ENCODE results near the gene TBC1D13. TPM values are rescaled to one million over a fixed set of nuclear protein-coding genes. Genes with fewer than 3 reads are reported as not detected.

The TBC1D13 gene
- total RNA-seq, 1 experiment from 2014 or later = 10.5 TPM

- in situ Hi-C loops (cut with HindIII; ENCODE audit: low pct_unique_long_range_greater_than_20kb, low sequenced_read_pairs) = no loop called here
- DNase-seq (ENCODE audit: low read depth, low spot score) = no peak
These were observed 23.8 kb downstream of the TBC1D13 start for GRCh38 chr9:128810873-128811272.

- in situ Hi-C loops (cut with HindIII; ENCODE audit: low pct_unique_long_range_greater_than_20kb, low sequenced_read_pairs) = no loop called here
- DNase-seq (ENCODE audit: low read depth, low spot score) = peak; percentile 97
These were observed 31.2 kb downstream of the TBC1D13 start, which contains the start of gene ENDOG for GRCh38 chr9:128818099-128818838. Gene ENDOG, plus strand, starts transcription at chr9:128818500. Its CDS starts 185 bp downstream, at chr9:128818685.

GRCh38 chr9:128818839-128819715 lies 32.0 kb downstream of the TBC1D13 start:
- DNase-seq (ENCODE audit: low read depth, low spot score) = no peak

GRCh38 chr9:128819716-128820664 lies 32.9 kb downstream of the TBC1D13 start:
- in situ Hi-C loops (cut with HindIII; ENCODE audit: low pct_unique_long_range_greater_than_20kb, low sequenced_read_pairs) = no loop called here
- DNase-seq (ENCODE audit: low read depth, low spot score) = no peak

More at GRCh38 chr9:128818839-128819715, 32.0 kb downstream of the TBC1D13 start:
- in situ Hi-C loops (cut with HindIII; ENCODE audit: low pct_unique_long_range_greater_than_20kb, low sequenced_read_pairs) = no loop called here

- no peak for DNase-seq (ENCODE audit: low read depth, low spot score)
- in situ Hi-C loops (cut with HindIII; ENCODE audit: low pct_unique_long_range_greater_than_20kb, low sequenced_read_pairs) = no loop called here
These were observed 33.9 kb downstream of the TBC1D13 start for GRCh38 chr9:128820665-128821583.

- in situ Hi-C loops (cut with HindIII; ENCODE audit: low pct_unique_long_range_greater_than_20kb, low sequenced_read_pairs) = no loop called here
- no peak for DNase-seq (ENCODE audit: low read depth, low spot score)
These were observed 34.7 kb downstream of the TBC1D13 start for GRCh38 chr9:128821584-128822406.

GRCh38 chr9:128822407-128823042 lies 35.5 kb downstream of the TBC1D13 start:
- DNase-seq (ENCODE audit: low read depth, low spot score) = no peak
- in situ Hi-C loops (cut with HindIII; ENCODE audit: low pct_unique_long_range_greater_than_20kb, low sequenced_read_pairs) = no loop called here

DNA sequence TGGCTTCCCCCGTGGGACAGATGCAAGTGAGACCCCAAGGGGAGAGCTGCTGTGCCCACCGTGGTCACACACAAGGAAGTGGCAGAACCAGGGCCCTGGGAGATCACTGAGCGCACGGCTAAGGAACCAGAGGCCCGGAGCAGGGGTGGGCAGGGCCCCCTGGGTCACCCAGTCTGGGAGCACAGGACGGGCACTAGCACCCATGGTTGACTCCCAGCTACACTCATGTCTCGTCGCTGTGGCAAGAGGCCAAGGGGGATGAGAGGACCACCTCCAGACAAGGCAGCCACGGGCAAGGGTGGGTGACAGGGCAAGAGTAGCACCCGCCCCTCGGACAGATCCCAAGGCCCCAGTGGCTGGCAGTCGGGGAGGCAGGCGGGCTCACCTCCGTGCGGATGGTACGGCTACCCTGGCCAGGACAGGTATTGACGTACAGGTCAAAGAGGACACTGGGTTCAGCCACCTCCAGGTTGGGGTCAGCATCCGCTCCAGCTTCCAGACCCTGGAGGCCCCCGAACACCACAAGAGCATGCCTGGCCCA lies 36.4 kb downstream of the TBC1D13 start:
- DNase-seq (ENCODE audit: low read depth, low spot score) = no peak

DNA sequence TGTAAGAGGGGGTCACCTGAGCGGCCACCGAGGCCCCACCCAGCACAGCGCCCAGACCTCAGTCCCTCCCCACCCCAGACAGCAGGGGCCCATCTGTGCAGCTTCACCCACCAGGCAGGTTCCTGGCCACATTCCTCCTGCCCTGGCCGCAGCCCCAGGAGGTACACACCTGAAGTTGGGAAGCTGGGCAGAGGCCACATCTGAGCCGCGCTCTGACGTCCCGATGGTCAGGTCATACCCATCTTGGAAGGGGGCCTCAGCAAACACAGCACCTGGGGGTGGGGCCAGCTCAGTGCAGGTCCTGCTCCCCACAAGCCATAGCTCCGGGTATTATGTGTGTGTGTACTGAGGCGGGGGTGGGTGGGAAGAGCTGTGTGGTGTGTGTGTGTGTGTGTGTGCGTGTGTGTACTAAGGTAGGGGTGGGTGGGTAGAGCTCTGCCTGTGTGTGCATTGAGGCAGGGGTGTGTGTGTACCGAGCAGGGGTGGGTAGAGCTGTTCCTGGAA lies 36.9 kb downstream of the TBC1D13 start:
- in situ Hi-C loops (cut with HindIII; ENCODE audit: low pct_unique_long_range_greater_than_20kb, low sequenced_read_pairs) = no loop called here
- DNase-seq (ENCODE audit: low read depth, low spot score) = no peak

More for the DNA sequence above, 36.4 kb downstream of the TBC1D13 start:
- in situ Hi-C loops (cut with HindIII; ENCODE audit: low pct_unique_long_range_greater_than_20kb, low sequenced_read_pairs) = no loop called here

DNA sequence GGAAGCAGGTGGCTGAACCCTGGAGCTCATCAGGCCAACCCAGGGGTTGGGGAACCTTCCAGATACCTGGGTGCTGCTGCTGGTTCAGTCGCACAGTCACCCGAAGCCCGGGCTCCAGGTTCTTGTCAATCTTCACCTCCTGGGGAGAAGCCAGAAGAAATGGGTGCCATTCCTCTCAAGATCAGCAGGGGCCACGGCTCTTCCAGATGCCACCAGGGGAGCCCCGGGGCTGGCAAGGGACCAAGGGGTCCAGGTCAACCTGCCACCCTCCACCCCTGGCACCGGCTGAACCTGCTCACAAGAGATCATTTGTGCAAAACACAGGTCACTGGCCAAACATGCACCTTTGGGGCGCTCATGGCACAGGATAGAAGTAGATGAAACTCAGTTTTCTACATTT lies 37.9 kb downstream of the TBC1D13 start:
- no peak for DNase-seq (ENCODE audit: low read depth, low spot score)
- in situ Hi-C loops (cut with HindIII; ENCODE audit: low pct_unique_long_range_greater_than_20kb, low sequenced_read_pairs) = no loop called here

GRCh38 chr9:128825923-128826700 lies 39.1 kb downstream of the TBC1D13 start:
- DNase-seq (ENCODE audit: low read depth, low spot score) = no peak
- in situ Hi-C loops (cut with HindIII; ENCODE audit: low pct_unique_long_range_greater_than_20kb, low sequenced_read_pairs) = no loop called here

- in situ Hi-C loops (cut with HindIII; ENCODE audit: low pct_unique_long_range_greater_than_20kb, low sequenced_read_pairs) = no loop called here
These were observed 41.2 kb downstream of the TBC1D13 start for GRCh38 chr9:128828267-128828666.

DNA sequence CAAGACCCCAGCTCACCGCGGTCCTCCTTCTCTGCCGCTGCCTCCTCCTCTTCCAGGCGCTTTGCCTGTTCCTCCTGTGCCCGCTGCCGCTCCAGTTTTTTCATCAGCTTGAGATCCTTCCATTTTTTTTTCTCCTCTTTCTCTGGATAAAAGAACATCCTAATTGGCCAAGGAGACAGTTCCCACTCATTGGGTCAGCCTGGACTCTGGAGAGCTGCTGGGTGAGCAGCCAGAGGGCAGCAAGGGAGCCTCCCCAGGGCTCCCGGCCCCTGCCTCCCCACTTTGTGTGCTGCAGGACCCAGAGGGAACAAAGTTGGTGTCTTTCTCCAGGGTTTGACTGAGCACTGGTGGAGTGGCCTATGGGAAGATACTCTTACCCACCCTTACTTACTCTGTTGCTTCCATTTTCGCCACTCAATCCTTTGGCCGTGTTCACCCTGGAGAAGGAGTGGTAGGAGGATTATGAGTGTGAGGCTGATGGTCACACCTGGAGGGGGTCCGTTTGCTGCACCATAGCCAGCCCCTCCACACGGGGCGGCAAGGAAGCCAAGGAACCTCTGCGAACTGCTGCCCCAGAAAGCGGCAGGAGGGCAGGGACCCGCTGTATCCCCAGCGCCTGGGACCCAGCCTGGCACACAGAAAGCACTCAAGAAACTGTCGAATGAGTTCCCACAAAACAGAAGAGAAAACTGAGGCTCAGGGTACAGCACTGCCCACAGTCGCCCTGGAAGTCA lies 41.8 kb downstream of the TBC1D13 start:
- in situ Hi-C loops (cut with HindIII; ENCODE audit: low pct_unique_long_range_greater_than_20kb, low sequenced_read_pairs) = no loop called here
- no peak for DNase-seq (ENCODE audit: low read depth, low spot score)

More at GRCh38 chr9:128828267-128828666, 41.2 kb downstream of the TBC1D13 start:
- DNase-seq (ENCODE audit: low read depth, low spot score) = no peak

All from SK-MEL-5 (cell line).